Measurements from ENCODE around the gene RAP1GAP2. TPM values are rescaled to one million over a fixed set of nuclear protein-coding genes. Genes with fewer than 3 reads are reported as not detected.
"Not testable (repeated sequence)": the region's sequence is repeated elsewhere in the genome, so short reads cannot be mapped to it uniquely, and the experiment has no call there.

RAP1GAP2 gene
- total RNA-seq, 4 donors from 2014 or later, result 7.4 to 13.1 (median 10.7) TPM

DNA sequence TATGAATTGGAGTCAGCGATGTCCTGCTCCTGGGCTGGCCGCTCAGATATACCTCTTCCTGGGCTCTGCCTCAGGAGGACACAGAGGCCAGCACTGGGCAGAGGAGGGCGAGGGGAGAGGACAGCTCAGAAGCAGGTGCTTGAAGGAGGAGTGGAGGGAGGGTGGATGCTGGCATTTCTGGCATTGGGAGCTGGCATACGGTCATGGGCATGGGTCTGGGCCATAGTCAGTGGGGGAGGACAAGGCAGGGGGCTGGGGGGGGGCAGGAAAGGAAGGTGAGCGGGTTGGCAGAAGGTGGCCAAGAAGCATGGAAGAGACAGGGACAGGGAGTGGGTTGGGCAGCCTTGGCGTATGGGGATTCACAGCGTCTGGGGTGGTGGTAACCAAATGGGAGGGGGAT is 16.7 kb upstream of the RAP1GAP2 start:
- intact Hi-C loops (cut with DNase I), result no loop called here
- Histone ChIP-seq H3K4me3 (no peak overlapping the region), H3K27ac (replicated peaks in 1 of 4) (no peak overlapping the region), H3K9me3 (peaks cover 0 to 5% (median 0%) of the 10 kb centered on the region in 4 donors), H3K4me1 (peaks cover 4 to 15% (median 8%) of the 10 kb centered on the region in 4 donors), H3K27me3 (peaks cover 0 to 61% (median 17%) of the 10 kb centered on the region in 4 donors), H3K36me3 (no peaks in the 10 kb centered on the region)
- WGBS, result 83% methylated on average over 7 of the region's 7 CpGs
- DNase-seq (ENCODE audit: extremely low spot score), result no peak
- no peak for TF ChIP-seq POLR2AphosphoS5 (IDR thresholded peaks at IDR 0.05)
- TF ChIP-seq, protein P1, sequence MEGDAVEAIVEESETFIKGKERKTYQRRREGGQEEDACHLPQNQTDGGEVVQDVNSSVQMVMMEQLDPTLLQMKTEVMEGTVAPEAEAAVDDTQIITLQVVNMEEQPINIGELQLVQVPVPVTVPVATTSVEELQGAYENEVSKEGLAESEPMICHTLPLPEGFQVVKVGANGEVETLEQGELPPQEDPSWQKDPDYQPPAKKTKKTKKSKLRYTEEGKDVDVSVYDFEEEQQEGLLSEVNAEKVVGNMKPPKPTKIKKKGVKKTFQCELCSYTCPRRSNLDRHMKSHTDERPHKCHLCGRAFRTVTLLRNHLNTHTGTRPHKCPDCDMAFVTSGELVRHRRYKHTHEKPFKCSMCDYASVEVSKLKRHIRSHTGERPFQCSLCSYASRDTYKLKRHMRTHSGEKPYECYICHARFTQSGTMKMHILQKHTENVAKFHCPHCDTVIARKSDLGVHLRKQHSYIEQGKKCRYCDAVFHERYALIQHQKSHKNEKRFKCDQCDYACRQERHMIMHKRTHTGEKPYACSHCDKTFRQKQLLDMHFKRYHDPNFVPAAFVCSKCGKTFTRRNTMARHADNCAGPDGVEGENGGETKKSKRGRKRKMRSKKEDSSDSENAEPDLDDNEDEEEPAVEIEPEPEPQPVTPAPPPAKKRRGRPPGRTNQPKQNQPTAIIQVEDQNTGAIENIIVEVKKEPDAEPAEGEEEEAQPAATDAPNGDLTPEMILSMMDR (IDR thresholded peaks at IDR 0.05), result no peak
- no peak for TF ChIP-seq EP300 (IDR thresholded peaks at IDR 0.05)
- no peak for TF ChIP-seq POLR2A (IDR thresholded peaks at IDR 0.05; ENCODE audit: low read depth)

DNA sequence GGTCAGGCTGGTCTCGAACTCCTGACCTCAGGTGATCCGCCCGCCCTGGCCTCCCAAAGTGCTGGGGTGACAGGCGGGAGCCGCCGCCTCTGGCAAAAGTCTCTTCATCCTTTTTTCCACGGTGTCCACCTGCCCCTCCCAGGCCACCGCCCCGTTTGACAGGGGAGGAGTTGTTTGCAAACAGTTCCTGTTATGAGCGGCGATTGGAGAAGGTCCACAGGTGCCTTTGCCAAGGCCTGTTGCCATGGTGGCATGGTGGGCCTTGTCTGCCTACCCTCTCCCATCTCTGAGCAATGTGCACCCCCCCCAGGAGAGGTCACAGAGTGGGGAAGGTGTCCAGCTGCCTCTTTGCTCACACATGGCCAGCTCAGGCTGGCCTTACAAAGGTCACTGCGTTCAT is 16.0 kb upstream of the RAP1GAP2 start:
- intact Hi-C loops (cut with DNase I), result no loop called here
- Histone ChIP-seq H3K27ac (replicated peaks in 1 of 4) (no peak overlapping the region), H3K36me3 (no peaks in the 10 kb centered on the region), H3K9me3 (peaks cover 0 to 5% (median 0%) of the 10 kb centered on the region in 4 donors), H3K27me3 (peaks cover 0 to 54% (median 15%) of the 10 kb centered on the region in 4 donors), H3K4me3 (no peak overlapping the region), H3K4me1 (peaks cover 4 to 15% (median 8%) of the 10 kb centered on the region in 4 donors)
- WGBS, result 89% methylated on average over 12 of the region's 12 CpGs
- no peak for DNase-seq (ENCODE audit: extremely low spot score)
- TF ChIP-seq, protein P1 (IDR thresholded peaks at IDR 0.05), result no peak
- TF ChIP-seq POLR2A (IDR thresholded peaks at IDR 0.05; ENCODE audit: low read depth), result no peak
- TF ChIP-seq POLR2AphosphoS5 (IDR thresholded peaks at IDR 0.05), result no peak
- no peak for TF ChIP-seq EP300 (IDR thresholded peaks at IDR 0.05)

DNA sequence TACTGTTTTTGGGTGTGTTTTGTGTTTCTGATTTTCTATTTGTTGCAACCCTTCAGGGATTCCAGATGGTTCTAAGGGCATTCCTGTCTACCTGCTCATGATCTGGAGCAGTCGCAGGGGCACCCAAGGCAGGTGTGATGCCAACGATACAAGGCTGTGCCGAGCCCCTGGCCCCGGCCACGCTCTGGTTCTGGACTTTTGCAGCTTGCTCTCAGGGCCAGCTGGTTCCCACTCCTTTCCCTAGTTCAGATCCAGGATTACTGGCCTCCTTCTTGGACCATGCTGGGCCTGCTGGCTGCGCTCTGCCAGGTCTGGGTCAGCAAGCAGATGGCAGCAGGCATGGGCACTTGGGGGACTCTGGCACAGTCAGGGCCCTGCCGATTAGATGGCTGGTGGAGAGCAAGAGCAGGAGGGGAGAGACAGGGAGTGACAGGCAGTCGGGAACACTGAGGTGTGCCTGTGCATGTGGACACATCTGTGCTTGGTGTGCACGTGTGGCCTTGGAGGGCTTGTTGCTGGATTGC is 15.2 kb upstream of the RAP1GAP2 start:
- Histone ChIP-seq H3K27ac (replicated peaks in 1 of 4) (no peak overlapping the region), H3K9me3 (peaks cover 0 to 5% (median 0%) of the 10 kb centered on the region in 4 donors), H3K4me1 (peaks cover 4 to 15% (median 8%) of the 10 kb centered on the region in 4 donors), H3K4me3 (no peak overlapping the region), H3K36me3 (no peaks in the 10 kb centered on the region), H3K27me3 (peaks cover 0 to 47% (median 11%) of the 10 kb centered on the region in 4 donors)
- TF ChIP-seq POLR2AphosphoS5 (IDR thresholded peaks at IDR 0.05) (no peak), EP300 (IDR thresholded peaks at IDR 0.05) (no peak), POLR2A (IDR thresholded peaks at IDR 0.05; ENCODE audit: low read depth) (no peak)
- TF ChIP-seq, protein P1 (IDR thresholded peaks at IDR 0.05), result no peak
- DNase-seq (ENCODE audit: extremely low spot score), result no peak
- 86% methylated on average over 9 of the region's 9 CpGs for WGBS
- intact Hi-C loops (cut with DNase I), result no loop called here

DNA sequence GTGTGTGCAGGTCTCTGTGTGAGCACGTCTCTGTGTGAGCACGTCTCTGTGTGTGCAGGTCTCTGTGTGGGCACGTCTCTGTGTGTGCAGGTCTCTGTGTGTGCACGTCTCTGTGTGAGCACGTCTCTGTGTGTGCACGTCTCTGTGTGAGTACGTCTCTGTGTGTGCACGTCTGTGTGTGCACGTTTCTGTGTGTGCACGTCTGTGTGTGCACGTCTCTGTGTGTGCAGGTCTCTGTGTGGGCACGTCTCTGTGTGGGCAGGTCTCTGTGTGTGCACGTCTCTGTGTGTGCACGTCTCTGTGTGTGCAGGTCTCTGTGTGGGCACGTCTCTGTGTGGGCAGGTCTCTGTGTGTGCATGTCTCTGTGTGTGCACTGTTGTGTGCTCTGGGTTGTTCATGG is 14.6 kb upstream of the RAP1GAP2 start:
- 89% methylated on average over 15 of the region's 15 CpGs for WGBS
- H3K36me3 ChIP-seq; H3K9me3 ChIP-seq; intact Hi-C loops (cut with DNase I); H3K27ac ChIP-seq (replicated peaks in 1 of 4); H3K4me3 ChIP-seq; DNase-seq (ENCODE audit: extremely low spot score): not testable (repeated sequence)
- Histone ChIP-seq H3K27me3 (peaks cover 0 to 47% (median 9%) of the 10 kb centered on the region in 4 donors), H3K4me1 (peaks cover 4 to 15% (median 11%) of the 10 kb centered on the region in 4 donors)

DNA sequence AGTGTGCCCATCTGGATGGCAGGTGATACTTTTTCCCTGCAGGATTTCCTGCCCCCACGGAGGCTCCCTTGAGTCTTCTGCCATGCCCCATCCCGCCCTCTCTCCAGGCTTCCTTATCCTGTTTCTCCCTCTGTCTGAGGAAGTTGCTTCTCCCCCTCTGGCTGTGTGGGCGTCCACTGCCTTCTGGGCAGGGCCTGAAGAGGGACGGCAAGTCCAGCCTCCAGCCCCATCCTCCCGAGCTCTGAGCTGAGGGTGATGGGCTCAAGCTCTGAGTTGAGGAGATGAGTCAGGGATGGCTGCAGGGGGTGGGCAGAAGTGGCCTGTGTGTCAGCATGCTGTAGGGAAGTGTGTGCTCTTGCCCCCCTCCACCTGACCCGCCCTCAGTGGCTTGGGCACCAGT is 14.2 kb upstream of the RAP1GAP2 start:
- intact Hi-C loops (cut with DNase I), result no loop called here
- TF ChIP-seq POLR2A (IDR thresholded peaks at IDR 0.05; ENCODE audit: low read depth) (no peak), EP300 (IDR thresholded peaks at IDR 0.05) (no peak), POLR2AphosphoS5 (IDR thresholded peaks at IDR 0.05) (no peak)
- TF ChIP-seq, protein P1 (IDR thresholded peaks at IDR 0.05), result no peak
- Histone ChIP-seq H3K4me3 (no peak overlapping the region), H3K36me3 (no peaks in the 10 kb centered on the region), H3K9me3 (peaks cover 0 to 5% (median 0%) of the 10 kb centered on the region in 4 donors), H3K27ac (replicated peaks in 1 of 4) (no peak overlapping the region), H3K4me1 (peaks cover under 1 to 10% (median 7%) of the 10 kb centered on the region in 4 donors), H3K27me3 (peaks cover 0 to 42% (median 7%) of the 10 kb centered on the region in 4 donors)
- 20% methylated on average over 5 of the region's 6 CpGs for WGBS
- DNase-seq (ENCODE audit: extremely low spot score), result no peak

Data from esophagus muscularis mucosa (tissue), 4 donors.